PFSK-1 (cell line): ENCODE data around the gene ANKS1B.

ENCODE experiments used
- FOXP2 ChIP-seq: optimal IDR thresholded peaks from 2 replicates; pipeline ENCODE3; 2011; ENCODE audit warnings: borderline replicate concordance, control low read depth, inconsistent platforms; ENCODE audit not compliant: insufficient read depth; ENCODE audit errors: extremely low read length, extremely low read depth
- POLR2AphosphoS5 ChIP-seq: IDR thresholded peaks from 2 replicates; pipeline ENCODE4 v1.6.1; 2012; ENCODE audit warnings: low read depth, mild to moderate bottlenecking, control low read depth, low read length, moderate library complexity
- SIN3A ChIP-seq: IDR thresholded peaks from 2 replicates; pipeline ENCODE4 v1.6.1; 2012; ENCODE audit warnings: mild to moderate bottlenecking, low read length, moderate library complexity, borderline replicate concordance; ENCODE audit not compliant: insufficient read depth
- TAF1 ChIP-seq: IDR thresholded peaks from 2 replicates; pipeline ENCODE4 v1.6.1; 2012; ENCODE audit warnings: low read length, control low read depth, borderline replicate concordance; ENCODE audit not compliant: insufficient read depth
- TF ChIP-seq, protein P1 (sequence below), 2 experiments: IDR thresholded peaks; 2 replicates each; pipeline versions ENCODE4 v1.6.1 to v1.8.0; 2011 to 2012; ENCODE audit warnings: low read depth in 2 of 2, low read length in 2 of 2, control low read depth in 1 of 2, inconsistent platforms in 1 of 2, mild to moderate bottlenecking in 1 of 2, moderate library complexity in 1 of 2; ENCODE audit not compliant: insufficient read depth in 1 of 2

The ANKS1B gene

DNA sequence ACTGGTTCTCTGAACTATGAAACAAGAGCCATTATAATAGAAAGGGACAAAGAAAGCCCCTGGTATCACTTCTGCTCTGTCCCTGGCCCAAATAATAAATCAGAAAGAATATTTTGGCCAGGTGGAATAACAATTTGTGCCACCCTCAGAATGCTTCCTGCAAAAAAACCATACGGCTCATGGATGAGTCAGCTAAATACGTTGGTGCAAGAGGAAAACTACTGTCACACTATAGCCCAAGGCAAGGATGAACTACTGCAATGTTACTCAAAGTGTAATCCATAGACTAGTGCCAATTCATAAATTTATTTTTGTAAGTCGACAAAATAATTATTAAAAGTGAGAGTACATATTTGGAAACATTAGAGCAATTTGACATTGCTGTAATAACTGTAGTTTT lies 68.2 kb downstream of the ANKS1B start:
- TF ChIP-seq POLR2AphosphoS5, result no peak
- no peak for TF ChIP-seq FOXP2
- no peak for TF ChIP-seq TAF1
- TF ChIP-seq, protein P1, sequence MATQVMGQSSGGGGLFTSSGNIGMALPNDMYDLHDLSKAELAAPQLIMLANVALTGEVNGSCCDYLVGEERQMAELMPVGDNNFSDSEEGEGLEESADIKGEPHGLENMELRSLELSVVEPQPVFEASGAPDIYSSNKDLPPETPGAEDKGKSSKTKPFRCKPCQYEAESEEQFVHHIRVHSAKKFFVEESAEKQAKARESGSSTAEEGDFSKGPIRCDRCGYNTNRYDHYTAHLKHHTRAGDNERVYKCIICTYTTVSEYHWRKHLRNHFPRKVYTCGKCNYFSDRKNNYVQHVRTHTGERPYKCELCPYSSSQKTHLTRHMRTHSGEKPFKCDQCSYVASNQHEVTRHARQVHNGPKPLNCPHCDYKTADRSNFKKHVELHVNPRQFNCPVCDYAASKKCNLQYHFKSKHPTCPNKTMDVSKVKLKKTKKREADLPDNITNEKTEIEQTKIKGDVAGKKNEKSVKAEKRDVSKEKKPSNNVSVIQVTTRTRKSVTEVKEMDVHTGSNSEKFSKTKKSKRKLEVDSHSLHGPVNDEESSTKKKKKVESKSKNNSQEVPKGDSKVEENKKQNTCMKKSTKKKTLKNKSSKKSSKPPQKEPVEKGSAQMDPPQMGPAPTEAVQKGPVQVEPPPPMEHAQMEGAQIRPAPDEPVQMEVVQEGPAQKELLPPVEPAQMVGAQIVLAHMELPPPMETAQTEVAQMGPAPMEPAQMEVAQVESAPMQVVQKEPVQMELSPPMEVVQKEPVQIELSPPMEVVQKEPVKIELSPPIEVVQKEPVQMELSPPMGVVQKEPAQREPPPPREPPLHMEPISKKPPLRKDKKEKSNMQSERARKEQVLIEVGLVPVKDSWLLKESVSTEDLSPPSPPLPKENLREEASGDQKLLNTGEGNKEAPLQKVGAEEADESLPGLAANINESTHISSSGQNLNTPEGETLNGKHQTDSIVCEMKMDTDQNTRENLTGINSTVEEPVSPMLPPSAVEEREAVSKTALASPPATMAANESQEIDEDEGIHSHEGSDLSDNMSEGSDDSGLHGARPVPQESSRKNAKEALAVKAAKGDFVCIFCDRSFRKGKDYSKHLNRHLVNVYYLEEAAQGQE (IDR thresholded peaks at IDR 0.05; ENCODE audit: insufficient read depth in 1 of 2, low read depth in 2 of 2, low read length in 2 of 2), result no peak
- no peak for TF ChIP-seq SIN3A

GRCh38 chr12:99915251-99916082 lies 69.3 kb downstream of the ANKS1B start:
- TF ChIP-seq SIN3A (no peak), POLR2AphosphoS5 (no peak), FOXP2 (no peak), TAF1 (no peak)
- TF ChIP-seq, protein P1 (IDR thresholded peaks at IDR 0.05; ENCODE audit: insufficient read depth in 1 of 2, low read depth in 2 of 2, low read length in 2 of 2), result no peak

DNA sequence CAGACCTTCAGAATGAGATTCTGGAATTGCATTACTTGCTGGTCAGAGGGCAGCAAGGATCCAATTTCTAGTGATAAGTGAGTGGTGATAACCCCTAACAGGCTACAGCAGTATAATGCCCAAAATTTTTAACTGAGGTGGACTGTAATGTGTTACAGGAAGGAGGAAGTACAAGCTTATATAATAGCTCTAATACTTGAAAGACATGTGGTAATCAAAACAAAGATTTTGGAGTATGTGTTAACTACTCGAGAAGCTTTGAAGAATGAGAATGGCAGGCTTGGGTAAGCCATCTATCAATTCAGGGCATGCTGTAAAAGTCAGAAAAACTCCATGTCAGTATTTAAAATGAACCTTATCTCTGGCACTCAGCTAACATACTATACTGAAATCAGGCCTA lies 70.5 kb downstream of the ANKS1B start:
- TF ChIP-seq, protein P1 (IDR thresholded peaks at IDR 0.05; ENCODE audit: insufficient read depth in 1 of 2, low read depth in 2 of 2, low read length in 2 of 2), result no peak
- TF ChIP-seq TAF1 (no peak), POLR2AphosphoS5 (no peak), SIN3A (no peak), FOXP2 (no peak)

DNA sequence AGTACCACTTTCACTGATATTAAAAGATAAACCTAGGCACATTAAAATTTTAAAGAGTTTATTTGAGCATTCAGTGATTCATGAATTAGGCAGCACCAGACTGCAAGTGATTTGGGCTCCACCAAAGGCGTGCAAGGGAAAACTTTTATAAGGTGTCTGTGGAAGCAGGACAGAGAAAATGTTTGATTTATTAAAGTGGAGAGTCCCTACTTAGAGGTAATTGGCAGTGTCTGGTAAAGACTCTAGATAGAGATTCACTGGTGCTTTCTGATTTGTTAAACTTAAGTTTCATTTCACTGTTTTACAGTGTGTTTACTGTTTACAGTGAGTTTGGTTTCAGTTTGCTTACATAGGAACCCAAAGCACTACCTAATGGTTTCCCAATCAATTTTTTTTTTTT lies 72.8 kb downstream of the ANKS1B start:
- TF ChIP-seq, protein P1 (IDR thresholded peaks at IDR 0.05; ENCODE audit: insufficient read depth in 1 of 2, low read depth in 2 of 2, low read length in 2 of 2), result no peak
- TF ChIP-seq TAF1, result no peak
- TF ChIP-seq SIN3A, result no peak
- no peak for TF ChIP-seq POLR2AphosphoS5
- no peak for TF ChIP-seq FOXP2
